Measurements from ENCODE around the gene AFAP1.

AFAP1 gene

DNA sequence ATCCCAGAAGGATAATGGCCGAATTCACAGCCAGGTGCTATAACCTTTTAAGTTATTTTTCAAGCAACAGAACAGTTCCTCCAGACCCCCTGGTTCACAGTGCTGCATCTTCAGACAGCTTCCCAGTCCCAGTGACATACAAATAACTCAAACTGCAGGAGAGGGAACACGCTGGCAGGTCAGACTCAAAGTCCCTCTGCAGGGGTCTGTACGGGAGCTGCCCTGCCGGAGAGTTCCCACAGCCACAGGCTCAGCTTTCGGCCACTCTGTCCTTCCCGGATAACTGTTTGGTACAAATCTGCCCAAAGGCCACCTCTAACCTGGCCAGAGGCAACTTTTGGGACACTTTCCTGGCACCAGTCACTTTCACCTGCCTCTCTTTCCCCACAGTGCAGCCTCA, 230.2 kb downstream of the AFAP1 start:
- in situ Hi-C loops (cut with MboI; ENCODE audit: low pct_unique_long_range_greater_than_20kb, low sequenced_read_pairs): no loop called here
- no peak for DNase-seq

DNA sequence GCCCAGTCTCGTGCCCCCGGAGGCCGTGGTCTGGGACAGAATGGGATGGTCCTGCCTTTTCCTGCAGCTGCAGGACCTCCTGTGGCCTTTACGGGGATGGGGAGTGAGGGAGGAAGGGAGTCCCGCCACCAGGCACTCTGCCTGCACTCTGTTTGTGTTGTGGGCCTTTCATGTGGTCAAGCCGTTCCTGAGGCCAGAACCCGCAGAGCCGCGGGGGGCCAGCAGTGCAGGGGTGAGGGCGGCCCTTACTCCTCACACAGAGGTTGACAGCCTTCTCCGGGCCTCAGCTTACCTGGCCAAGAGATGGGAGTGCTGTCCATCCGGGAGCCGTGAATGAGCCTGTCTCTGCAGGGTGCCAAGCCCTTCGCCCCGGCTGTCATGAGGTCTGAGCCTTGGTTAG, 230.7 kb downstream of the AFAP1 start:
- in situ Hi-C loops (cut with MboI; ENCODE audit: low pct_unique_long_range_greater_than_20kb, low sequenced_read_pairs): no loop called here
- DNase-seq: no peak

Measured in KBM-7 (cell line).